ENCODE results near the gene PTGIS. TPM values are rescaled to one million over a fixed set of nuclear protein-coding genes. Genes with fewer than 3 reads are reported as not detected.

PTGIS gene
- total RNA-seq, 2 experiments from 2014 or later, result not detected

DNA sequence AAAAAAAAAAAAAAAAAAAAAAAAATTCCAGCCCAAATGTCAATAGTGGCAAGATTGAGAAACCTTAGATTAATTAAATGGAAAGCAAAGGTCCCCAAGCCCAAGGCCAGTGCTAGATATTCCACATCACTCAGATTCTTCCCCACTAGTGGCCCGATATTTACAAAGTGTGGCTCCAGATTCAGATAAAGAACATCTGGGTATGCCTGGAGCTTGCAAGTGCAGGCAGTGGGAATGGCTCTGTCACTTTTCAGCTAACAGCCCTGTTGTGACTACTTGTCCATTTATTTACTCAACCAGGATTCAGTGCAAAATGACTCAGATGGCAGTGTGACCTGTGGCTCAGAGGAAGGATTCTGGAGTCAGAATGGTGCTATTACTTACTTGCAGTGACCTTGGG is 77.2 kb downstream of the PTGIS start:
- intact Hi-C loops (cut with micrococcal nuclease; ENCODE audit: unreplicated experiment), result no loop called here
- Histone ChIP-seq H3K4me1 (ENCODE audit: insufficient read depth, low read length, poor library complexity, severe bottlenecking) (no peaks in the 10 kb centered on the region), H3K79me2 (ENCODE audit: insufficient read depth, low read depth, low read length) (no peaks in the 10 kb centered on the region), H3K9me2 (ENCODE audit: insufficient read depth, low read length) (no peaks in the 10 kb centered on the region), H3K9me3 (ENCODE audit: low read length) (no peaks in the 10 kb centered on the region; the same call in 1 of the 2 replicates), H3K4me3 (ENCODE audit: low read depth, low read length, poor library complexity, severe bottlenecking) (no peak overlapping the region), H2AFZ (ENCODE audit: low read length) (no peak overlapping the region), H3K4me2 (ENCODE audit: low read length) (no peak overlapping the region), H3K36me3 (ENCODE audit: insufficient read depth, low read length) (no peaks in the 10 kb centered on the region), H4K20me1 (ENCODE audit: insufficient read depth, low read length) (no peaks in the 10 kb centered on the region), H3K27ac (ENCODE audit: low read depth, low read length, poor library complexity, severe bottlenecking) (no peak overlapping the region)
- ChIA-PET POLR2A (no interaction called here), CTCF (ENCODE audit: unreplicated experiment) (no interaction called here)
- no peak for TF ChIP-seq EZH2phosphoT487 (IDR thresholded peaks at IDR 0.05; ENCODE audit: borderline replicate concordance, low read depth, low read length)
- TF ChIP-seq CTCF (conservative IDR thresholded peaks at IDR 0.05; ENCODE audit: low read length), result no peak
- no TSS peak for BruUV-seq (replicated peaks)
- no peak for DNase-seq (ENCODE audit: low spot score)

- Histone ChIP-seq H3K79me2 (ENCODE audit: insufficient read depth, low read depth, low read length) (no peaks in the 10 kb centered on the region), H3K9me2 (ENCODE audit: insufficient read depth, low read length) (no peaks in the 10 kb centered on the region), H3K4me1 (ENCODE audit: insufficient read depth, low read length, poor library complexity, severe bottlenecking) (no peaks in the 10 kb centered on the region), H3K9me3 (ENCODE audit: low read length) (no peaks in the 10 kb centered on the region; the same call in 1 of the 2 replicates), H3K27ac (ENCODE audit: low read depth, low read length, poor library complexity, severe bottlenecking) (no peak overlapping the region), H3K36me3 (ENCODE audit: insufficient read depth, low read length) (no peaks in the 10 kb centered on the region), H3K4me2 (ENCODE audit: low read length) (no peak overlapping the region), H2AFZ (ENCODE audit: low read length) (no peak overlapping the region), H4K20me1 (ENCODE audit: insufficient read depth, low read length) (no peaks in the 10 kb centered on the region), H3K4me3 (ENCODE audit: low read depth, low read length, poor library complexity, severe bottlenecking) (no peak overlapping the region)
- ChIA-PET CTCF (ENCODE audit: unreplicated experiment) (no interaction called here), POLR2A (no interaction called here)
- no peak for DNase-seq (ENCODE audit: low spot score)
- BruUV-seq (replicated peaks), result no TSS peak
- intact Hi-C loops (cut with micrococcal nuclease; ENCODE audit: unreplicated experiment), result no loop called here
- TF ChIP-seq EZH2phosphoT487 (IDR thresholded peaks at IDR 0.05; ENCODE audit: borderline replicate concordance, low read depth, low read length) (no peak), CTCF (conservative IDR thresholded peaks at IDR 0.05; ENCODE audit: low read length) (no peak)
These were observed 78.2 kb downstream of the PTGIS start for GRCh38 chr20:49489688-49490087.

- Histone ChIP-seq H3K79me2 (ENCODE audit: insufficient read depth, low read depth, low read length) (no peaks in the 10 kb centered on the region), H3K27ac (ENCODE audit: low read depth, low read length, poor library complexity, severe bottlenecking) (no peak overlapping the region), H2AFZ (ENCODE audit: low read length) (no peak overlapping the region), H3K36me3 (ENCODE audit: insufficient read depth, low read length) (no peaks in the 10 kb centered on the region), H3K4me2 (ENCODE audit: low read length) (no peak overlapping the region), H3K4me3 (ENCODE audit: low read depth, low read length, poor library complexity, severe bottlenecking) (no peak overlapping the region), H4K20me1 (ENCODE audit: insufficient read depth, low read length) (no peaks in the 10 kb centered on the region), H3K4me1 (ENCODE audit: insufficient read depth, low read length, poor library complexity, severe bottlenecking) (no peaks in the 10 kb centered on the region), H3K9me2 (ENCODE audit: insufficient read depth, low read length) (no peaks in the 10 kb centered on the region), H3K9me3 (ENCODE audit: low read length) (no peaks in the 10 kb centered on the region)
- no TSS peak for BruUV-seq (replicated peaks)
- CTCF ChIA-PET (ENCODE audit: unreplicated experiment), result no interaction called here
- TF ChIP-seq EZH2phosphoT487 (IDR thresholded peaks at IDR 0.05; ENCODE audit: borderline replicate concordance, low read depth, low read length), result no peak
- no peak for TF ChIP-seq CTCF (conservative IDR thresholded peaks at IDR 0.05; ENCODE audit: low read length)
- intact Hi-C loops (cut with micrococcal nuclease; ENCODE audit: unreplicated experiment), result no loop called here
- no peak for DNase-seq (ENCODE audit: low spot score)
- POLR2A ChIA-PET, result interaction anchor here (0.9 kb wide), 1 partner anchor 20 kb away, joined by 3 read pairs; no protein-coding TSS in a partner anchor
These were observed 81.9 kb downstream of the PTGIS start for GRCh38 chr20:49486064-49486463.
